Activated T-helper 1 cell treated with anti-CD3 and anti-CD28 coated beads, Interleukin-12 subunit alpha, Interleukin-12 subunit beta, Interleukin-2, Interleukin-4 antibody, amounts not matched to agents 30 ng/mL and 10 ng/mL and 1 ng/mL, durations not matched to agents 14 hours and 24 hours and 36 hours (primary cell): ENCODE results near the gene CCL11. TPM values are rescaled to one million over a fixed set of nuclear protein-coding genes. Genes with fewer than 3 reads are reported as not detected.
"Not testable (repeated sequence)": the region's sequence is repeated elsewhere in the genome, so short reads cannot be mapped to it uniquely, and the experiment has no call there.

Experiments used
- DNase-seq: peaks from one replicate; pipeline ENCODE4 v3.0.0; 2021; ENCODE audit warnings: low spot score
- H3K27ac Mint-ChIP-seq: one replicate; pipeline ENCODE4 v1.8.0; 2021; ENCODE audit warnings: mild to moderate bottlenecking, mixed read lengths
- H3K27me3 Mint-ChIP-seq: one replicate; pipeline ENCODE4 v1.8.0; 2022; ENCODE audit warnings: mild to moderate bottlenecking, moderate library complexity, mixed read lengths; ENCODE audit not compliant: insufficient read depth
- H3K36me3 Mint-ChIP-seq: one replicate; pipeline ENCODE4 v1.8.0; 2021; ENCODE audit warnings: low read depth, mixed read lengths
- H3K4me1 Mint-ChIP-seq: one replicate; pipeline ENCODE4 v1.8.0; 2021; ENCODE audit warnings: low read depth, mixed read lengths
- H3K4me3 Mint-ChIP-seq: one replicate; pipeline ENCODE4 v1.8.0; 2021; ENCODE audit warnings: mild to moderate bottlenecking, moderate library complexity, mixed read lengths
- H3K9me3 Mint-ChIP-seq: one replicate; pipeline ENCODE4 v1.8.0; 2021; ENCODE audit warnings: mixed read lengths
- intact Hi-C: fragments of 100-400 bp; cut with micrococcal nuclease; formaldehyde crosslinking; loops from one replicate; pipeline ENCODE4 v1.15.1; 2024
- total RNA-seq: library from RNA; stranded (reverse); gene quantifications from 2 replicates; pipeline ENCODE4 v1.2.3, GENCODE V29; 2022

The CCL11 gene
- total RNA-seq, 1 donor from 2014 or later, result not detected

GRCh38 chr17:34321964-34322363, 36.4 kb downstream of the CCL11 start:
- Mint-ChIP-seq H3K4me3 (no peak overlapping the region), H3K36me3 (no peaks in the 10 kb centered on the region), H3K9me3 (peaks cover 8% of the 10 kb centered on the region), H3K4me1 (no peaks in the 10 kb centered on the region), H3K27me3 (peaks cover 32% of the 10 kb centered on the region), H3K27ac (no peak overlapping the region)
- DNase-seq, result no peak
- intact Hi-C loops, result no loop called here

- intact Hi-C loops, DNase-seq, H3K27ac Mint-ChIP-seq: not testable (repeated sequence)
Measured at GRCh38 chr17:34327580-34327979, 42.0 kb downstream of the CCL11 start.

GRCh38 chr17:34337701-34338100, 52.2 kb downstream of the CCL11 start:
- H3K4me3 Mint-ChIP-seq, result no peak overlapping the region
- H3K9me3 Mint-ChIP-seq, result no peaks in the 10 kb centered on the region
- intact Hi-C loops, result no loop called here
- no peak overlapping the region for H3K27ac Mint-ChIP-seq
- H3K36me3 Mint-ChIP-seq, result no peaks in the 10 kb centered on the region
- H3K4me1 Mint-ChIP-seq, result no peaks in the 10 kb centered on the region
- H3K27me3 Mint-ChIP-seq, result peaks cover 25% of the 10 kb centered on the region
- DNase-seq, result no peak

More at GRCh38 chr17:34327580-34327979, 42.0 kb downstream of the CCL11 start:
- H3K9me3 Mint-ChIP-seq, H3K4me3 Mint-ChIP-seq, H3K36me3 Mint-ChIP-seq, H3K4me1 Mint-ChIP-seq: not testable (repeated sequence)
- peaks cover 48% of the 10 kb centered on the region for H3K27me3 Mint-ChIP-seq

Other genes with a start within 250 kb of the CCL11 start
- 0.39 and 0.65 TPM in 2 replicates for gene CCL2, start 30.5 kb upstream of the CCL11 start, total RNA-seq
- not detected in 2 replicates for gene CCL7, start 15.5 kb upstream of the CCL11 start, total RNA-seq
- gene CCL8, start 33.7 kb downstream of the CCL11 start, total RNA-seq, result not detected in 2 replicates
- not detected in 2 replicates for gene CCL13, start 70.7 kb downstream of the CCL11 start, total RNA-seq
- 264 and 266 TPM in 2 replicates for gene CCL1, start 77.5 kb downstream of the CCL11 start, total RNA-seq